ENCODE results near the gene CIDEB. TPM values are rescaled to one million over a fixed set of nuclear protein-coding genes. Genes with fewer than 3 reads are reported as not detected.

Gene CIDEB
- total RNA-seq, 2 donors from 2014 or later: 19.1 to 34.0 TPM

DNA sequence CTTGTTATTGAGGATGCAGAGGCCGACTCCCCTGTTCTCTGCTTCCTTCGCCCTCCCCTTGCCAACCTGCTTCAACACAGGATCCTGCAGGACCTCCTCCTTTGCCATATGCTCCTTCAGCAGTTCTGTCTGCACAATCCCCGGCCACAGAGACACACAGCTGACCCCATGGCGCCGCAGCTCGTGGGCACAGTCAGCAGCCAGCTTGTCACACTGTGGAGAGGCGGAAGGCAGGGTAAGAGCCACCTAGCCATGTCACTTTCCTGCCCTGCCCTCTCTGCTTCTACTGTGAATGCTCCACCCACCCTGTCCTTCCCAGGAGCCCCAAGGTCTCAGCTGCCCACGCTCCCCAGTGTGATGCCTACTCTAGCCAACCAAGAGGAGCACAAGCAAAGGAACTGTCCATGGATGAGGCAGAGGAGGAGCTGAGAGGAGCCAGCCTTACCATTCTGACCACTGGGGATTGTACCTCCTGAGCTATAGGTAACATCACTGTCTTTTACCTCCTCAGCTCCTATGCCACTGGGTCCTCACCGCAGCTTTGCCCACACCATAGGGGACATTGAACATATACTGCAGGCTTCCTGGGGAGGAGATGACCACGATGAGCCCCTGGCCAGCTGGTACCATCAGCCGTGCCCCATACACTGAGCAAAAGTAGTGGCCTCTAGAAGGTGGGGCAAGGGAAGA, 15.5 kb downstream of the CIDEB start:
- Histone ChIP-seq H3K27me3 (no peaks in the 10 kb centered on the region), H3K4me3 (no peak overlapping the region), H3K27ac (no peak overlapping the region), H3K4me1 (peaks cover 7% of the 10 kb centered on the region), H3K9me3 (no peaks in the 10 kb centered on the region), H3K36me3 (replicated peaks in 1 of 2; ENCODE audit: insufficient read depth in 1 of 2, low read depth in 2 of 2) (peaks cover 0 to 6% of the 10 kb centered on the region in 2 donors)
- intact Hi-C loops (cut with DNase I): no loop called here
- ATAC-seq: no peak
- TF ChIP-seq CTCF (IDR thresholded peaks at IDR 0.05) (no peak), POLR2A (IDR thresholded peaks at IDR 0.05) (no peak)
- WGBS, 2 donors: 88 to 90% methylated on average over 11 of the region's 11 CpGs
- DNase-seq: no peak

GRCh38 chr14:24291446-24292117, 16.2 kb downstream of the CIDEB start:
- ATAC-seq (no peak), DNase-seq (no peak)
- intact Hi-C loops (cut with DNase I): no loop called here
- Histone ChIP-seq H3K27me3 (no peaks in the 10 kb centered on the region), H3K36me3 (replicated peaks in 1 of 2; ENCODE audit: insufficient read depth in 1 of 2, low read depth in 2 of 2) (peaks cover 0 to 6% of the 10 kb centered on the region in 2 donors), H3K4me1 (no peaks in the 10 kb centered on the region), H3K27ac (no peak overlapping the region), H3K9me3 (no peaks in the 10 kb centered on the region), H3K4me3 (no peak overlapping the region)
- 80 to 97% methylated on average over 3 of the region's 3 CpGs for WGBS, 2 donors
- no peak for TF ChIP-seq CTCF (IDR thresholded peaks at IDR 0.05)
- TF ChIP-seq POLR2A (IDR thresholded peaks at IDR 0.05): no peak

DNA sequence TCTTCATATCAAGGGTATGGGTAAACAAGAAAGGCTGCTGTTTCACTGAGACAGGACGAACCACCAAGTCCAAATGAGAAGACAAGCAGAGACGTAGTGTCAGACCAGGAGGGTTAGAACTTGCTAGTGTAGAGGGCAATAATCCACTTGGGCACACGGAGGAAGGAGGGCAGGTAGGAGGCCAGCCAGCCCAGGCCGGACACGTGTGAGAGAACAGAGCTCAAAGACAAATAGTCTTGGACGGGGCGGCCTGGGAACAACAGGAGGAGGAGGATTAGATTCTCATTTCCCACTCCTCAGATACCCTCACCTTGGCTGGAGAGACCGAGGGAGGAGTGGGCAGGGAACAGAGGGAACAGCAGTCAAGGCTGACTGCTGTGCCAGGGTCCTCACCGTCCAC, 17.0 kb downstream of the CIDEB start:
- no peak overlapping the region for H3K27ac ChIP-seq
- H3K27me3 ChIP-seq: no peaks in the 10 kb centered on the region
- H3K4me1 ChIP-seq: no peaks in the 10 kb centered on the region
- 78 to 84% methylated on average over 8 to 9 of the region's 9 CpGs for WGBS, 2 donors
- no peak overlapping the region for H3K4me3 ChIP-seq
- intact Hi-C loops (cut with DNase I): no loop called here
- H3K9me3 ChIP-seq: no peaks in the 10 kb centered on the region
- ATAC-seq (no peak), DNase-seq (no peak)
- no peak for TF ChIP-seq POLR2A (IDR thresholded peaks at IDR 0.05)
- no peak for TF ChIP-seq CTCF (IDR thresholded peaks at IDR 0.05)
- H3K36me3 ChIP-seq (replicated peaks in 1 of 2; ENCODE audit: insufficient read depth in 1 of 2, low read depth in 2 of 2): peaks cover 0 to 6% of the 10 kb centered on the region in 2 donors

- no peaks in the 10 kb centered on the region for H3K9me3 ChIP-seq
- no peak for TF ChIP-seq CTCF (IDR thresholded peaks at IDR 0.05)
- DNase-seq (no peak), ATAC-seq (no peak)
- no peaks in the 10 kb centered on the region for H3K4me1 ChIP-seq
- peaks cover 0 to 6% of the 10 kb centered on the region in 2 donors for H3K36me3 ChIP-seq (replicated peaks in 1 of 2; ENCODE audit: insufficient read depth in 1 of 2, low read depth in 2 of 2)
- no peak overlapping the region for H3K27ac ChIP-seq
- no peak overlapping the region for H3K4me3 ChIP-seq
- WGBS, 2 donors: 69 to 79% methylated on average over 6 of the region's 6 CpGs
- H3K27me3 ChIP-seq: no peaks in the 10 kb centered on the region
- intact Hi-C loops (cut with DNase I): loop anchor here (5.0 kb wide), 1 partner anchor 37 kb away; no protein-coding TSS in a partner anchor
Measured at GRCh38 chr14:24289649-24290280, 18.0 kb downstream of the CIDEB start.

All from body of pancreas (tissue), 4 donors.